Upper lobe of left lung (tissue), 4 donors: ENCODE results near the gene NFAT5.

Source experiments
- CTCF ChIP-seq, 6 experiments: fragments of 450-650 bp in 4 of 6; fragments of 200-600 bp in 2 of 6; sonication (generic) in 2 of 6; IDR thresholded peaks; one replicate each; pipeline ENCODE4 v1.5.1; 2016 to 2019; ENCODE audit warnings: antibody characterized with exemption in 6 of 6
- POLR2A ChIP-seq, 4 donors: fragments of 450-650 bp; IDR thresholded peaks; one replicate each; pipeline ENCODE4 v1.5.1; 2016 to 2017; ENCODE audit warnings: antibody characterized with exemption in 4 of 4, mild to moderate bottlenecking in 2 of 4

- TF ChIP-seq CTCF (IDR thresholded peaks at IDR 0.05) (no peak), POLR2A (IDR thresholded peaks at IDR 0.05) (no peak)
Measured at GRCh38 chr16:69662901-69663300, 97.1 kb downstream of the NFAT5 start.
